IMR-90 (cell line): ENCODE results near the gene RYR1. TPM values are rescaled to one million over a fixed set of nuclear protein-coding genes. Genes with fewer than 3 reads are reported as not detected.
A peak's percentile ranks its signal among the peaks of the same experiment; 100 is the strongest.

Experiments used
- ATAC-seq: fragments of 200-7000 bp; cut with Tn5 transposase; 2 replicates; pipeline ENCODE4 v1.9.1; 2020; ENCODE audit warnings: low read depth, mild to moderate bottlenecking, moderate library complexity
- BruUV-seq: library from RNA; stranded (reverse); fragments of 400-500 nt; replicated peaks from 2 replicates; lab custom pipeline; 2021; lab: Mats Ljungman, UMichigan
- CTCF ChIA-PET: fragments of 300-600 bp; formaldehyde crosslinking; extraction: SDS; loops from one replicate; lab custom pipeline; 2021; ENCODE audit warnings: antibody characterized with exemption; lab: Yijun Ruan, JAX
- POLR2A ChIA-PET: fragments of 300-600 bp; sonication (Branson Sonifier 250); formaldehyde crosslinking; loops from one replicate; lab custom pipeline; 2022; ENCODE audit warnings: antibody characterized with exemption; ENCODE audit not compliant: unreplicated experiment; lab: Charles Lee
- DNase-seq: peaks from one replicate; pipeline ENCODE4 v3.0.0; 2013
- H2AFZ ChIP-seq: replicated peaks from 2 replicates; pipeline ENCODE3; 2013; ENCODE audit warnings: low read length, mild to moderate bottlenecking; ENCODE audit not compliant: poor library complexity
- H2AK5ac ChIP-seq: 2 replicates; pipeline ENCODE4 v1.6.1; 2013; ENCODE audit warnings: low read depth, low read length, inconsistent platforms
- H2AK9ac ChIP-seq: replicated peaks from 2 replicates; pipeline ENCODE3; 2013; ENCODE audit warnings: mild to moderate bottlenecking, low read depth, low read length, moderate library complexity; ENCODE audit not compliant: poor library complexity
- H2BK120ac ChIP-seq: 2 replicates; pipeline ENCODE4 v1.6.1; 2013; ENCODE audit warnings: low read depth, low read length, inconsistent platforms
- H2BK15ac ChIP-seq: 3 replicates; pipeline ENCODE4 v1.6.1; 2013; ENCODE audit warnings: low read depth, low read length, inconsistent platforms
- H2BK20ac ChIP-seq: 2 replicates; pipeline ENCODE4 v1.6.1; 2013; ENCODE audit warnings: low read depth, mild to moderate bottlenecking, inconsistent platforms, low read length, moderate library complexity
- H2BK5ac ChIP-seq: 2 replicates; pipeline ENCODE4 v1.6.1; 2013; ENCODE audit warnings: mild to moderate bottlenecking, low read depth, low read length, inconsistent platforms; ENCODE audit not compliant: poor library complexity, severe bottlenecking
- H3K14ac ChIP-seq: replicated peaks from 2 replicates; pipeline ENCODE4 v1.6.1; 2013; ENCODE audit warnings: low read depth, low read length, inconsistent platforms
- H3K18ac ChIP-seq: 2 replicates; pipeline ENCODE4 v1.6.1; 2013; ENCODE audit warnings: low read depth, low read length, control low read depth
- H3K23ac ChIP-seq: 2 replicates; pipeline ENCODE4 v1.6.1; 2013; ENCODE audit warnings: low read depth, low read length, inconsistent platforms
- H3K27ac ChIP-seq: 2 replicates; pipeline ENCODE4 v1.5.1; 2013; ENCODE audit warnings: mild to moderate bottlenecking, control low read depth, low read length; ENCODE audit not compliant: insufficient read depth
- H3K27me3 ChIP-seq: 2 replicates; pipeline ENCODE4 v1.6.1; 2013; ENCODE audit warnings: low read length; ENCODE audit not compliant: control insufficient read depth, insufficient read depth
- H3K36me3 ChIP-seq: 2 replicates; pipeline ENCODE4 v1.6.1; 2013; ENCODE audit warnings: low read length, mixed read lengths; ENCODE audit not compliant: control insufficient read depth, insufficient read depth
- H3K4ac ChIP-seq: 2 replicates; pipeline ENCODE4 v1.6.1; 2013; ENCODE audit warnings: low read depth, low read length, inconsistent platforms
- H3K4me1 ChIP-seq: 2 replicates; pipeline ENCODE4 v1.6.1; 2013; ENCODE audit warnings: low read length, mixed read lengths; ENCODE audit not compliant: control insufficient read depth, insufficient read depth
- H3K4me2 ChIP-seq: 2 replicates; pipeline ENCODE4 v1.6.1; 2013; ENCODE audit warnings: low read depth, mild to moderate bottlenecking, control low read depth, low read length, moderate library complexity
- H3K4me3 ChIP-seq: 2 replicates; pipeline ENCODE4 v1.5.1; 2013; ENCODE audit warnings: low read depth, mild to moderate bottlenecking, control low read depth, low read length, moderate library complexity; ENCODE audit not compliant: insufficient read depth
- H3K56ac ChIP-seq: 2 replicates; pipeline ENCODE4 v1.6.1; 2013; ENCODE audit warnings: low read length, inconsistent platforms; ENCODE audit not compliant: insufficient read depth; ENCODE audit errors: extremely low read depth
- H3K79me1 ChIP-seq, 2 experiments: 2 replicates each; pipeline ENCODE4 v1.6.1; 2013; ENCODE audit warnings: low read length in 2 of 2, inconsistent platforms in 1 of 2, low read depth in 1 of 2
- H3K9ac ChIP-seq: 2 replicates; pipeline ENCODE4 v1.6.1; 2013; ENCODE audit warnings: low read depth, low read length, control low read depth
- H3K9me1 ChIP-seq: 2 replicates; pipeline ENCODE4 v1.6.1; 2013; ENCODE audit warnings: low read length, inconsistent platforms; ENCODE audit not compliant: insufficient read depth
- H3K9me3 ChIP-seq: 2 replicates; pipeline ENCODE4 v1.6.1; 2013; ENCODE audit warnings: low read length; ENCODE audit not compliant: control insufficient read depth, insufficient read depth
- H4K20me1 ChIP-seq: 2 replicates; pipeline ENCODE4 v1.6.1; 2013; ENCODE audit warnings: low read length, inconsistent platforms; ENCODE audit not compliant: insufficient read depth
- H4K5ac ChIP-seq: 2 replicates; pipeline ENCODE4 v1.6.1; 2013; ENCODE audit warnings: mild to moderate bottlenecking, low read depth, low read length, control low read depth
- H4K8ac ChIP-seq, 2 experiments: 2 replicates each; pipeline ENCODE4 v1.6.1; 2013; ENCODE audit warnings: low read depth in 2 of 2, low read length in 2 of 2, control low read depth in 1 of 2, inconsistent platforms in 1 of 2
- H4K91ac ChIP-seq: 2 replicates; pipeline ENCODE4 v1.6.1; 2013; ENCODE audit warnings: low read depth, low read length, inconsistent platforms; ENCODE audit not compliant: insufficient read depth
- MAZ ChIP-seq: IDR thresholded peaks from 2 replicates; pipeline ENCODE4 v1.6.1; 2012; ENCODE audit warnings: low read depth, mild to moderate bottlenecking, low read length, improper control_type of control experiment, moderate library complexity, borderline replicate concordance
- MXI1 ChIP-seq: IDR thresholded peaks from 2 replicates; pipeline ENCODE4 v1.6.1; 2012; ENCODE audit warnings: low read depth, mild to moderate bottlenecking, low read length, moderate library complexity, borderline replicate concordance
- RFX5 ChIP-seq: IDR thresholded peaks from 2 replicates; pipeline ENCODE4 v1.8.0; 2012; ENCODE audit warnings: low read depth, mild to moderate bottlenecking, low read length, moderate library complexity
- WGBS, 2 experiments: methylation state at CpG; one replicate each; pipeline versions ENCODE4 v1.1.5 to v1.1.7; 2013; ENCODE audit warnings: missing lambda C conversion rate in 2 of 2; ENCODE audit not compliant: insufficient read length in 1 of 2; ENCODE audit errors: extremely low coverage in 2 of 2; 5-methylcytosine and 5-hydroxymethylcytosine counted together
- dilution Hi-C: fragments of 300-500 bp; cut with HindIII; formaldehyde crosslinking; loops from one replicate; pipeline ENCODE4 v1.14.3; 2018; ENCODE audit warnings: low sequenced_read_pairs; ENCODE audit not compliant: unreplicated experiment
- in situ Hi-C: fragments of 300-500 bp; cut with MboI; formaldehyde crosslinking; loops from 3 replicates; pipeline ENCODE4 v1.14.3; 2019; ENCODE audit warnings: low sequenced_read_pairs, inconsistent platforms, mixed read lengths
- intact Hi-C: fragments of 100-400 bp; cut with micrococcal nuclease; formaldehyde crosslinking; loops from 2 replicates; pipeline ENCODE4 v1.10.0; 2022
- polyA plus RNA-seq, 3 experiments: library from polyadenylated mRNA; depleted of rRNA; stranded (reverse); fragments of >200 nt; gene quantifications; 2 replicates each; pipeline ENCODE4 v1.2.3, GENCODE V29; 2012; ENCODE audit warnings: low replicate concordance in 1 of 3
- total RNA-seq: library from RNA; depleted of rRNA; stranded (reverse); fragments of >200 nt; gene quantifications from 2 replicates; pipeline ENCODE4 v1.2.3, GENCODE V29; 2012
- TF ChIP-seq, protein P1 (sequence below): fragments of 150-350 bp; IDR thresholded peaks from 2 replicates; pipeline ENCODE4 v1.6.1; 2017; ENCODE audit warnings: mild to moderate bottlenecking, antibody characterized with exemption, low read length, low read depth

Gene RYR1
- total and polyA plus RNA-seq, 2 of the 4 experiments (the other 2 are of a cell fraction): not detected

DNA sequence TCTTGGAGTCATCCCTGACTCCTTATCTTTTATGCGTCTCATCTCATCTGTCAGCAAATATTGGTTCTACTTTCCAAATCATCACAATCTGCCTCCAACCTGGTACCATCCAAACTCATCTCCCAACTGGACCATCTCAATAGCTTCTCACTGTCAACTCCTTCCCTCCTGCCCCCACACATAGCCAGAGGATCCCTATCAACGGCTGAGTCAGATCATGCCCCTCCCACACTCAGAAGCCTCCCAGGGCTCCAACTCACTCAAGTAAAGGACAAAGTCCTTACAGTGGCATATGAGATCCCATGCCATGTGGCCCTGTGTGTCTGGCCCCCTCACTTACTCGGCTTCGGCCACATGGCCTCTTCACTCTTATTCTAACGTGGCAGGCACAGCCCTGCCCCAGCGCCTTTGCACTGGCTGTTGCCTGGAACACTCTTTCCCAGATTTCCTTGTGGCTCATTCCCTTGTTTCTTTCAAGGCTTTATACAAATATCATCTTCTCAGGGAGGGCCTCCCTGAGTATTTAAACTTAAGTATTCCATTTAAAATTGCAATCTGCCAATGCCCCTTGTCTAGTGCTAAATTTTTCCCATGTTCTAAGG, 40.7 kb upstream of the RYR1 start:
- no peak overlapping the region for H2BK120ac ChIP-seq
- POLR2A ChIA-PET: interaction anchor here (0.5 kb wide), 1 partner anchor 192 kb away, joined by 3 read pairs; no protein-coding TSS in a partner anchor

More for the DNA sequence above, 40.7 kb upstream of the RYR1 start:
- no peak overlapping the region for H2BK5ac ChIP-seq
- no peak overlapping the region for H2AFZ ChIP-seq
- H3K14ac ChIP-seq: no peak overlapping the region
- no peak overlapping the region for H2AK5ac ChIP-seq
- H3K27ac ChIP-seq: no peak overlapping the region
- TF ChIP-seq MXI1 (0 out of 2 replicates have a peak, but pooled peaks have one; percentile 36), RFX5 (peak; percentile 61), MAZ (peak; percentile 56; the same call in 1 of the 2 replicates)
- TF ChIP-seq, protein P1, sequence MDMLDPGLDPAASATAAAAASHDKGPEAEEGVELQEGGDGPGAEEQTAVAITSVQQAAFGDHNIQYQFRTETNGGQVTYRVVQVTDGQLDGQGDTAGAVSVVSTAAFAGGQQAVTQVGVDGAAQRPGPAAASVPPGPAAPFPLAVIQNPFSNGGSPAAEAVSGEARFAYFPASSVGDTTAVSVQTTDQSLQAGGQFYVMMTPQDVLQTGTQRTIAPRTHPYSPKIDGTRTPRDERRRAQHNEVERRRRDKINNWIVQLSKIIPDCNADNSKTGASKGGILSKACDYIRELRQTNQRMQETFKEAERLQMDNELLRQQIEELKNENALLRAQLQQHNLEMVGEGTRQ: no peak
- no peak overlapping the region for H3K9ac ChIP-seq
- H4K91ac ChIP-seq: no peak overlapping the region
- H2AK9ac ChIP-seq: no peak overlapping the region
- no peak overlapping the region for H2BK20ac ChIP-seq
- no peak overlapping the region for H2BK15ac ChIP-seq
- H3K4me3 ChIP-seq: no peak overlapping the region
- H3K36me3 ChIP-seq: peaks cover 25% of the 10 kb centered on the region
- peak; percentile 63 for DNase-seq
- intact Hi-C loops (no loop called here), dilution Hi-C loops (no loop called here), in situ Hi-C loops (no loop called here)
- H3K23ac ChIP-seq: no peak overlapping the region
- no peaks in the 10 kb centered on the region for H4K20me1 ChIP-seq
- peaks cover 11 to 31% of the 10 kb centered on the region in 2 experiments; a peak in 3 of 4 replicates for H3K79me1 ChIP-seq
- no peak overlapping the region for H4K5ac ChIP-seq
- peak; percentile 3; the same call in 1 of the 2 replicates for ATAC-seq
- peaks cover 4% of the 10 kb centered on the region for H3K4me1 ChIP-seq
- peaks cover 3% of the 10 kb centered on the region; the same call in 1 of the 2 replicates for H3K9me1 ChIP-seq
- CTCF ChIA-PET: interaction anchor here (0.6 to 1.0 kb wide), 2 partner anchors 10 to 476 kb away, joined by 3 read pairs; partner anchors contain the start of gene FAM98C
- H3K18ac ChIP-seq: no peak overlapping the region
- no peak overlapping the region for H3K4ac ChIP-seq
- no peaks in the 10 kb centered on the region for H3K27me3 ChIP-seq
- no peak overlapping the region for H3K56ac ChIP-seq
- no TSS peak for BruUV-seq
- H3K9me3 ChIP-seq: no peaks in the 10 kb centered on the region
- H4K8ac ChIP-seq: no peak overlapping the region
- 83% methylated on average over 4 of the region's 6 CpGs; no CpG with 5 or more reads in 1 of the 2 experiments for WGBS, 2 experiments
- no peak overlapping the region for H3K4me2 ChIP-seq
